SK-N-MC (cell line): ENCODE results near the gene FBXO31.

Experiments used
- EZH2 ChIP-seq: fragments of 200-600 bp; sonication (generic); IDR thresholded peaks from one replicate; pipeline ENCODE4 v1.6.1; 2017; ENCODE audit warnings: antibody characterized with exemption
- FOXP2 ChIP-seq: optimal IDR thresholded peaks from 2 replicates; pipeline ENCODE3; 2011; ENCODE audit warnings: mild to moderate bottlenecking, moderate library complexity; ENCODE audit not compliant: insufficient read depth; ENCODE audit errors: extremely low read length, control extremely low read depth
- POLR2AphosphoS5 ChIP-seq: IDR thresholded peaks from 2 replicates; pipeline ENCODE4 v1.6.1; 2012; ENCODE audit warnings: mild to moderate bottlenecking, low read depth, low read length, borderline replicate concordance

DNA sequence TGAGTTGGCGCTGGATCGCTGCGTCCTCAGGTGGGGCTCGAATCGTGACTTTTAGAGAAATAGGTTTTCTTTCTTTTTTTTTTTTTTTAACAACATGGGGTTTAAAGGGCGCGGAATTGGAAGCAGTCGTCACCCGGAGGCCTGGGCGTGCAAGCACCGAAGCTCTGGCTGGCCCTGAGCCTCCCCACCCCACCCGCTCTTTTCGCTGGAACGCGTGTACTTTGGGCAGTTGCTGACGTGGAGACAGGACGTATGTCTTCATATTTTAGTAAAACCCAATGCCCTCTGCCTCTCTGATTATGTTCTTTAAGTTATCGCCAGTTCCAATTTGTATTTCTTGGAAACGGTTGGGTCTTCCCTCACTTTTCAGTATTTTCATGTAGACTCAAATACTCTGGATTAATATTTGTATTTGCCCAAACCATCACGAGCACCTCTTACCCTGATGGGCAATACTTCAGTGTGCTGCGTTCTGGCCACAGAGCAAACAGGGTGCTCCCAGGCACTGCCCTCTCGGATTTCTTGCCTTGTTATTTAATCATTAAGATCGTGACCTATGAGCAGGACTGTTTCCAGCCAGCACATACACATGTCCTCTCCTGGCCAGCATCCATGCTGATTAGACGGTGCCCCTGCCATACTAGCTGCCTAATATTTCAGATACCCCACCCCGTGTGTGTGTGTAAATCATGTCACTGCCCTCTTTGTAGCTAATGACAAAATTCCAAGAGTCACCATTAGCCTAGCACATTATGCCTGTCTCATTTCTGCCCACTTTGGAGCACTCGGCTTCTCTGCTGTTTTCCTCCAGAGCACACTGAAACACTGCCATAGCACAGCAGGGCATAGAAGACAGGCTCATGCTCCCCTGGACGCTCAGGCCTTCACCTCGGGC, 65.6 kb downstream of the FBXO31 start:
- TF ChIP-seq EZH2 (no peak), POLR2AphosphoS5 (no peak), FOXP2 (no peak)
